Measurements from ENCODE around the gene GRK4.

The GRK4 gene

DNA sequence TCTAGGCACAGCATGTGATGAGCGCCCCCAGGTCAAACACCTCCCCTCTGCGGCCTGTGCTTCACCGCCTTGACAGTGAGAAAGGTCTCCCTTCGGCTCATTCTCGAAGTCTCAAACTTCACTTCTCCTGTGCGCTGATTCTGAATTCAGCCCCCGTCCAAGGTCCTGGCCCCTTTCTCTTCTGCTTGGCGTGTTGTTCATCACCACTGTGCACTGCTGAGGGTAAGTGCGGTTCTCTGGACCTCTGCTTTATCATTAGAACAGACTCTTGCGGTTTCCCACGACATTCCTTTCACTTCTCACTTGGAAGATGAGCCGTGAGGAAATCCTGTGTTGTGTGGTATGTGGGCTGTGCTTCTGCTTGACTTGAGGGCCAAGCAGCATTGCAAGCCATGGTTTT, 99.1 kb downstream of the GRK4 start:
- no peak for FAIRE-seq
- DNase-seq (ENCODE audit: insufficient read length, low spot score) = no peak

GRCh38 chr4:3065551-3065950, 102.2 kb downstream of the GRK4 start:
- no peak for FAIRE-seq
- DNase-seq (ENCODE audit: insufficient read length, low spot score) = no peak

GRCh38 chr4:3066836-3067400, 103.5 kb downstream of the GRK4 start:
- FAIRE-seq (no peak), DNase-seq (ENCODE audit: insufficient read length, low spot score) (no peak)

GRCh38 chr4:3067473-3068001, 104.2 kb downstream of the GRK4 start:
- DNase-seq (ENCODE audit: insufficient read length, low spot score) (no peak), FAIRE-seq (no peak)

- no peak for FAIRE-seq
These were observed 106.4 kb downstream of the GRK4 start for GRCh38 chr4:3069661-3070199.

GRCh38 chr4:3070709-3071500, 107.5 kb downstream of the GRK4 start:
- FAIRE-seq (no peak), DNase-seq (ENCODE audit: insufficient read length, low spot score) (no peak)

More at GRCh38 chr4:3069661-3070199, 106.4 kb downstream of the GRK4 start:
- no peak for DNase-seq (ENCODE audit: insufficient read length, low spot score)

DNA sequence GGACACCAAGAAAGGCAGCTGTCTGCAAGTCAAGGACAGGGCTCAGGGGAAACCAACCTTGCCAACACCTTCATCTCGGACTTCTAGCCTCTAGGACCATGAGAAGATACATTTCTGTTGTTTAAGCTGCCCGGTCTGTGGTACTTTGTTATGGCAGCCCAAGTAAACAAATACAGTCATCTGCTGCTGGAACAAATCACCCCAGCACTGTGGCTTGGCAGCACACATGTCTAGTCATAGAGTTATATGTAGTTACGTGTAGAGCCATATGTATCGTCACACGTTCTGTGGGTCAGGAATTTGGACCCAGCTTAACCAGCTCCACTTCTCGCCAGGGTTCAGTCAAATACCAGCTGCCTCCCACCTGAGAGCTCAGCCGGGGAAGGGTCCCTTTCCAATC, 108.4 kb downstream of the GRK4 start:
- FAIRE-seq (no peak), DNase-seq (ENCODE audit: insufficient read length, low spot score) (no peak)

DNA sequence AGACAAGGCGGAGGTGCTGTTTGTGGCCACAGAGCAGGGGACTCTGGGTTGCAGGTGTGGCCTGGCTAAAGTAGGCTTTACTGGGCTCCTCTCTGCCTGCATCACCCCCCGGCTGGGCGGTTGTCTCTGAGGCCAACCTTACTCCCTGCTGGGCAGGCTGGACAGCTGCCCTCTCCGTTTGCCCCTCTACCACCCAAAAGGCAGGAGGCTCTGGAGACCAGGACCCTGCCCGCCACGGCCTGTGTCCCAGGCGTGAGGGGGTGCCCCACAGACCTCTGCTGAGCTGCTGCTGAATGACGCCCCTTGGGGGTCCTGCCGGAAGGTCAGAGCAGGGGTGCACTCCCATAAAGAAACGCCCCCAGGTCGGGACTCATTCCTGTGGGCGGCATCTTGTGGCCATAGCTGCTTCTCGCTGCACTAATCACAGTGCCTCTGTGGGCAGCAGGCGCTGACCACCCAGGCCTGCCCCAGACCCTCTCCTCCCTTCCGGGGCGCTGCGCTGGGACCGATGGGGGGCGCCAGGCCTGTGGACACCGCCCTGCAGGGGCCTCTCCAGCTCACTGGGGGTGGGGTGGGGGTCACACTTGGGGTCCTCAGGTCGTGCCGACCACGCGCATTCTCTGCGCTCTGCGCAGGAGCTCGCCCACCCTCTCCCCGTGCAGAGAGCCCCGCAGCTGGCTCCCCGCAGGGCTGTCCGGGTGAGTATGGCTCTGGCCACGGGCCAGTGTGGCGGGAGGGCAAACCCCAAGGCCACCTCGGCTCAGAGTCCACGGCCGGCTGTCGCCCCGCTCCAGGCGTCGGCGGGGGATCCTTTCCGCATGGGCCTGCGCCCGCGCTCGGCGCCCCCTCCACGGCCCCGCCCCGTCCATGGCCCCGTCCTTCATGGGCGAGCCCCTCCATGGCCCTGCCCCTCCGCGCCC, 110.0 kb downstream of the GRK4 start:
- no peak for FAIRE-seq
- DNase-seq (ENCODE audit: insufficient read length, low spot score) = peak; percentile 82

GRCh38 chr4:3074078-3074845, 110.9 kb downstream of the GRK4 start, which contains the start of the genes HTT and HTT-AS:
Gene HTT (plus strand): TSS chr4:3074681. CDS start chr4:3074826, 145 bp downstream.
Gene HTT-AS (minus strand): TSS chr4:3074538.
- FAIRE-seq (peak; percentile 99), DNase-seq (ENCODE audit: insufficient read length, low spot score) (peak; percentile 95)

- no peak for FAIRE-seq
- DNase-seq (ENCODE audit: insufficient read length, low spot score) = peak; percentile 74
These were observed 111.7 kb downstream of the GRK4 start for GRCh38 chr4:3074846-3075651.

- FAIRE-seq (no peak), DNase-seq (ENCODE audit: insufficient read length, low spot score) (no peak)
These were observed 112.2 kb downstream of the GRK4 start for GRCh38 chr4:3075652-3075981.

DNA sequence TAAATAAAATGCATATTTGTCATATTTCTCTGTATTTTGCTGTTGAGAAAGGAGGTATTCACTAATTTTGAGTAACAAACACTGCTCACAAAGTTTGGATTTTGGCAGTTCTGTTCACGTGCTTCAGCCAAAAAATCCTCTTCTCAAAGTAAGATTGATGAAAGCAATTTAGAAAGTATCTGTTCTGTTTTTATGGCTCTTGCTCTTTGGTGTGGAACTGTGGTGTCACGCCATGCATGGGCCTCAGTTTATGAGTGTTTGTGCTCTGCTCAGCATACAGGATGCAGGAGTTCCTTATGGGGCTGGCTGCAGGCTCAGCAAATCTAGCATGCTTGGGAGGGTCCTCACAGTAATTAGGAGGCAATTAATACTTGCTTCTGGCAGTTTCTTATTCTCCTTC, 114.4 kb downstream of the GRK4 start:
- no peak for DNase-seq (ENCODE audit: insufficient read length, low spot score)
- FAIRE-seq = no peak

- FAIRE-seq = no peak
- no peak for DNase-seq (ENCODE audit: insufficient read length, low spot score)
These were observed 116.3 kb downstream of the GRK4 start for GRCh38 chr4:3079694-3080123.

DNA sequence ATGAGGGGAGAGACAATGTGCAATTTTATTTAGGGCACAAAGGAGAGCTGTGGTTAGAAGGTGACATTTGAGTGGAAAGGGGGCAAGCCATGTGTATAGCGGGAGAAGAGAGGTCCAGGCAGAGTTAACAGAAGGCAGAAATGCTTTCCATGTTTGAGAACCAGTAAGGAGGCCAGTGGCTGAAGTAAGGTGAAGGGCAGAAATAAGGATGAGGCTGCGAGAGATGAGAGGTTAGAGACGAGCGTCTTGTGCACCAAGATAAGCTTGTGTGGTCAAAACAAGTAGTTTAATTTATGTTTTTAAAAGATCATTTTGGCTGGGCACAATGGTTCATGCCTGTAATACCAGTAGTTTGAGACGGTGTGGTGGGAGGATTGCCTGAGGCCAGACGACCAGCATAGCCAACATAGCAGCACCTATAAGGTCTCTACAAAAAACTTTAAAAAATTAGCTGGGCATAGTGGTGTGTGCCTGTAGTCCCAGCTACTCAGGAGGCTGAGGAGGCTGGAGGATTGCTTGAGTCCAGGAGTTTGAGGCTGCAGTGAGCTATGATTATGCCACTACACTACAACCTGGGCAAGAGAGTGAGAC, 119.6 kb downstream of the GRK4 start:
- no peak for FAIRE-seq
- no peak for DNase-seq (ENCODE audit: insufficient read length, low spot score)

GRCh38 chr4:3083732-3084131, 120.4 kb downstream of the GRK4 start:
- DNase-seq (ENCODE audit: insufficient read length, low spot score) = no peak
- FAIRE-seq = no peak

- FAIRE-seq (no peak), DNase-seq (ENCODE audit: insufficient read length, low spot score) (no peak)
These were observed 122.7 kb downstream of the GRK4 start for GRCh38 chr4:3085948-3086670.

DNA sequence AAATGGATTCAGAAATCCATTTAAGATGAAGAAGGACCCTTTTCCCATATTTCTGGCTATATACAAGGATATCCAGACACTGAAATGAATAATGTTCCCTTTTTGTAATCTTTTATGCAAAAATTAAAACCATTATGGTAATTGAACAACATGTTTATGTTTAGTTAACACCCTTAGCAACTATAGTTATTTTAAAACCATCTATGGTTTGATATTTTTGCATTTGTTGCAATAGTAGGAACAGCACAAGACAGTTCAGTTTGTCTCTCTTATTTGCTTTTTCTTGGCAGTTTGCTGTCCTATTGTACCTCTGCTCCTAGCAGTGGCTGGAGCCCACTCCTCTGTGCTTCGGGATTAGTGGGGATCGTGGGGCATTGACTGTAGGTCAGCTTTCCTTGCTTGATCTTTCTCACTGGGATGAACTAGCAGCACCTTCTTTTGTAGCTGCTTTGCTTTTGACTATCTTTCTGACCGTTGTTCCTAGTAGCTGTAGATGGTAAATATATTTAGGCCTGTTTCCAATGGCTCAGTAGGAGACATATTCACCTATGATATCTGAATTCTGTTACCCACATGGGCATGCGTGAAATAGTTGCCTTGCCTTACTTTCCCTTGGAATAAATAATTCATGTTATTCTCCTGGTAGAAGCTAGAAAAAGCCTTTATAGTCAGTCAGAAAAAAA, 123.9 kb downstream of the GRK4 start:
- FAIRE-seq (no peak), DNase-seq (ENCODE audit: insufficient read length, low spot score) (no peak)
